ENCODE measurements around the gene ETV3. TPM values are rescaled to one million over a fixed set of nuclear protein-coding genes. Genes with fewer than 3 reads are reported as not detected.

ETV3 gene
- total and polyA plus RNA-seq, 2 of the 8 experiments (the other 6 are each of a cell fraction or from before 2014, with no cell fraction given): 6.0 to 23.8 TPM

DNA sequence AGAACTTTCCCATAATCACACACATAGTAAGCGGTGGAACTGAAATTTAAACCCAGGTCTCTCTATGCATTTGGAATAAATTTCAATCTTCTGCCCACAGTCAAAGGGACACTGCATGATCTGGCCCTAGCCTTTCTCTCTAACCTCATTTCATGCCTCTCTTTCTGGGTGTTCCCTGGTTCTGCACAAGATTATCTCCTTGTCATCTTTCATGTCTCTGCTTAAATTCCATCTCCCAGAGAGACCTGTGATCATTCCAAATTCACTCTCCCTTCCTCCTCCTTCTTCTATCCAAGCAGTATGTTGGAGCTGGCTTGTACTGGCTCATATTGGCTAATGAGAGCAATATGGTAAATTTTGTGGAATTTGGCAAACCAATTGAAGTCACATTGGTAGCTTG lies 60.8 kb downstream of the ETV3 start:
- Histone ChIP-seq H2AFZ (ENCODE audit: low read length) (no peak overlapping the region), H4K91ac (replicated peaks; ENCODE audit: insufficient read length, low read length) (no peak overlapping the region), H3K23me2 (ENCODE audit: low read depth, low read length) (no peaks in the 10 kb centered on the region), H3K56ac (replicated peaks; ENCODE audit: insufficient read length, low read depth, low read length) (no peak overlapping the region), H3K9ac (replicated peaks in 1 of 4; ENCODE audit: extremely low read depth in 1 of 4, low read depth in 3 of 4, low read length in 3 of 4) (no peak overlapping the region), H3K23ac (ENCODE audit: insufficient read length) (no peak overlapping the region), H3K79me1 (ENCODE audit: low read depth, low read length) (no peaks in the 10 kb centered on the region), H3K27ac (ENCODE audit: low read depth, low read length) (no peak overlapping the region), H2BK5ac (ENCODE audit: low read depth, low read length) (no peak overlapping the region), H3K4me1 (replicated peaks in 1 of 4; ENCODE audit: control insufficient read depth in 3 of 4, insufficient read depth in 4 of 4, low read length in 3 of 4) (peaks cover 0 to 2% (median 0%) of the 10 kb centered on the region in 4 experiments; a peak in 2 of 7 replicates), H3K4me3 (ENCODE audit: extremely low read depth in 1 of 4, insufficient read depth in 2 of 4, low read depth in 3 of 4, low read length in 4 of 4) (no peak overlapping the region), H3K27me3 (replicated peaks in 1 of 4; ENCODE audit: control insufficient read depth in 3 of 4, extremely low read depth in 1 of 4, insufficient read depth in 3 of 4, low read length in 3 of 4) (peaks cover 0 to 3% (median 1%) of the 10 kb centered on the region in 4 experiments; a peak in 2 of 7 replicates), H4K8ac (ENCODE audit: extremely low read depth, insufficient read depth, low read length) (no peak overlapping the region), H2AK5ac (ENCODE audit: low read depth, low read length) (no peak overlapping the region), H4K5ac (ENCODE audit: insufficient read length, low read depth, low read length) (no peak overlapping the region), H3K79me2 (ENCODE audit: control insufficient read depth in 1 of 2, insufficient read depth in 2 of 2, low read length in 2 of 2) (no peaks in the 10 kb centered on the region), H3K18ac (ENCODE audit: extremely low read depth, low read length) (no peak overlapping the region), H2BK20ac (ENCODE audit: low read length) (no peak overlapping the region), H3K4ac (replicated peaks; ENCODE audit: insufficient read length, low read depth, low read length) (no peak overlapping the region), H3K14ac (ENCODE audit: insufficient read length) (no peak overlapping the region), H3K4me2 (ENCODE audit: insufficient read depth in 1 of 2, low read depth in 2 of 2, low read length in 2 of 2) (no peak overlapping the region), H3K9me3 (ENCODE audit: insufficient read depth in 2 of 2, low read depth in 1 of 2, low read length in 1 of 2) (no peaks in the 10 kb centered on the region; a peak in 1 of 4 replicates), H2BK120ac (replicated peaks; ENCODE audit: low read depth, low read length) (no peak overlapping the region), H2BK15ac (ENCODE audit: low read length) (no peak overlapping the region), H4K20me1 (replicated peaks in 1 of 2; ENCODE audit: control insufficient read depth in 1 of 2, insufficient read depth in 2 of 2, low read length in 2 of 2) (no peaks in the 10 kb centered on the region), H2BK12ac (ENCODE audit: low read depth, low read length) (no peak overlapping the region), H3K36me3 (ENCODE audit: control insufficient read depth in 2 of 4, insufficient read depth in 4 of 4, low read length in 3 of 4) (no peaks in the 10 kb centered on the region)
- CTCF ChIA-PET (ENCODE audit: partially characterized antibody): interaction anchor here (0.6 to 1.3 kb wide), 3 partner anchors 13 to 108 kb away, joined by 3 to 4 read pairs (median 3); no protein-coding TSS in a partner anchor
- TF ChIP-seq SAP30 (IDR thresholded peaks at IDR 0.05; ENCODE audit: insufficient read depth, insufficient replicate concordance, low read length) (no peak), EGR1 (IDR thresholded peaks at IDR 0.05; ENCODE audit: borderline replicate concordance, low read depth, low read length) (no peak), FOSL1 (IDR thresholded peaks at IDR 0.05; ENCODE audit: insufficient read depth, low read depth, low read length) (no peak), ZNF274 (IDR thresholded peaks at IDR 0.05; ENCODE audit: borderline replicate concordance, extremely low read depth, low read length) (no peak), KDM5A (IDR thresholded peaks at IDR 0.05; ENCODE audit: low read length) (no peak), JUN (IDR thresholded peaks at IDR 0.05; ENCODE audit: low read depth, low read length) (no peak), JUND (IDR thresholded peaks at IDR 0.05; ENCODE audit: low read length) (no peak)
- TF ChIP-seq, protein P1, sequence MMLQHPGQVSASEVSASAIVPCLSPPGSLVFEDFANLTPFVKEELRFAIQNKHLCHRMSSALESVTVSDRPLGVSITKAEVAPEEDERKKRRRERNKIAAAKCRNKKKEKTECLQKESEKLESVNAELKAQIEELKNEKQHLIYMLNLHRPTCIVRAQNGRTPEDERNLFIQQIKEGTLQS (IDR thresholded peaks at IDR 0.05; ENCODE audit: insufficient read depth, low read depth, low read length): no peak
- FAIRE-seq: no peak
- 100% methylated on average over 1 of the region's 1 CpG; no CpG with 5 or more reads in 1 of the 2 experiments for WGBS, 2 experiments (ENCODE audit: extremely low coverage in 1 of 2, insufficient coverage in 1 of 2, insufficient read length in 1 of 2, insufficient replicate concordance in 2 of 2, low coverage in 1 of 2, low lambda C conversion rate in 2 of 2, missing lambda C conversion rate in 1 of 2)
- DNase-seq (ENCODE audit: low read depth in 1 of 2, low spot score in 2 of 2): no peak
- POLR2A ChIA-PET (ENCODE audit: partially characterized antibody): no interaction called here

Measured in H1 (cell line).